ENCODE data around the gene CRAT.

- TF ChIP-seq CTCF (IDR thresholded peaks at IDR 0.05) (no peak), POLR2AphosphoS5 (IDR thresholded peaks at IDR 0.05) (no peak)
Measured at GRCh38 chr9:129063061-129063460, 47.5 kb downstream of the CRAT start.

All from stomach (tissue), 4 donors.